ENCODE measurements around the gene PDE6H.

Gene PDE6H

GRCh38 chr12:14976658-14977057, 3.8 kb downstream of the PDE6H start:
- no peak for DNase-seq

- DNase-seq: no peak
Measured at GRCh38 chr12:14979468-14979867, 6.6 kb downstream of the PDE6H start.

- DNase-seq: no peak
Measured at GRCh38 chr12:14981049-14981448, 8.2 kb downstream of the PDE6H start.

- DNase-seq: no peak
Measured at GRCh38 chr12:14982562-14982961, 9.7 kb downstream of the PDE6H start.

- peak; percentile 34 for DNase-seq
Measured at GRCh38 chr12:14982991-14983390, 10.1 kb downstream of the PDE6H start.

GRCh38 chr12:14984036-14984435, 11.2 kb downstream of the PDE6H start:
- DNase-seq: no peak

GRCh38 chr12:14984766-14985285, 12.0 kb downstream of the PDE6H start:
- DNase-seq: no peak

- no peak for DNase-seq
Measured at GRCh38 chr12:14986449-14986848, 13.6 kb downstream of the PDE6H start.

- DNase-seq: no peak
Measured at GRCh38 chr12:14988035-14988434, 15.2 kb downstream of the PDE6H start.

- DNase-seq: no peak
Measured at GRCh38 chr12:14989790-14990189, 16.9 kb downstream of the PDE6H start.

GRCh38 chr12:14991069-14991468, 18.2 kb downstream of the PDE6H start:
- no peak for DNase-seq

GRCh38 chr12:14992673-14993072, 19.8 kb downstream of the PDE6H start:
- DNase-seq: no peak

GRCh38 chr12:14993117-14993516, 20.3 kb downstream of the PDE6H start:
- DNase-seq: no peak

- DNase-seq: peak; percentile 10
Measured at GRCh38 chr12:14993537-14994266, 20.9 kb downstream of the PDE6H start.

- no peak for DNase-seq
Measured at GRCh38 chr12:14994610-14995009, 21.8 kb downstream of the PDE6H start.

- no peak for DNase-seq
Measured at GRCh38 chr12:14995583-14996425, 23.0 kb downstream of the PDE6H start.

- DNase-seq: no peak
Measured at GRCh38 chr12:14997998-14998397, 25.2 kb downstream of the PDE6H start.

- no peak for DNase-seq
Measured at GRCh38 chr12:14999021-14999694, 26.3 kb downstream of the PDE6H start.

GRCh38 chr12:14999695-15000365, 27.0 kb downstream of the PDE6H start:
- DNase-seq: no peak

- no peak for DNase-seq
Measured at GRCh38 chr12:15000575-15000974, 27.7 kb downstream of the PDE6H start.

- no peak for DNase-seq
Measured at GRCh38 chr12:15001733-15002382, 29.0 kb downstream of the PDE6H start.

GRCh38 chr12:15004421-15004820, 31.6 kb downstream of the PDE6H start:
- DNase-seq: no peak
